ENCODE data around the gene SYNDIG1. TPM values are rescaled to one million over a fixed set of nuclear protein-coding genes. Genes with fewer than 3 reads are reported as not detected.

Gene SYNDIG1
- total RNA-seq, 4 donors from 2014 or later = 8.3 to 12.4 (median 10.2) TPM

GRCh38 chr20:24493661-24494459 lies 24.4 kb downstream of the SYNDIG1 start:
- Histone ChIP-seq H3K27ac (no peak overlapping the region), H3K4me1 (peaks cover 0 to 14% of the 10 kb centered on the region in 2 donors), H3K9me3 (no peaks in the 10 kb centered on the region), H3K4me3 (replicated peaks in 1 of 3) (no peak overlapping the region), H3K27me3 (no peaks in the 10 kb centered on the region), H3K36me3 (no peaks in the 10 kb centered on the region)
- intact Hi-C loops (cut with DNase I) = no loop called here
- TF ChIP-seq POLR2A (IDR thresholded peaks at IDR 0.05) (no peak), CTCF (IDR thresholded peaks at IDR 0.05) (no peak)
- DNase-seq = no peak
- 82% methylated on average over 23 of the region's 23 CpGs for WGBS, 2 donors

GRCh38 chr20:24494460-24494920 lies 25.1 kb downstream of the SYNDIG1 start:
- H3K27ac ChIP-seq = no peak overlapping the region
- no peaks in the 10 kb centered on the region for H3K9me3 ChIP-seq
- no peaks in the 10 kb centered on the region for H3K27me3 ChIP-seq
- H3K4me3 ChIP-seq (replicated peaks in 1 of 3) = no peak overlapping the region
- no peak for DNase-seq
- intact Hi-C loops (cut with DNase I) = no loop called here
- TF ChIP-seq POLR2A (IDR thresholded peaks at IDR 0.05) (no peak), CTCF (IDR thresholded peaks at IDR 0.05) (no peak)
- WGBS, 2 donors = 82 to 93% methylated on average over 5 to 7 of the region's 7 CpGs
- H3K4me1 ChIP-seq = peaks cover 0 to 14% of the 10 kb centered on the region in 2 donors
- H3K36me3 ChIP-seq = no peaks in the 10 kb centered on the region

DNA sequence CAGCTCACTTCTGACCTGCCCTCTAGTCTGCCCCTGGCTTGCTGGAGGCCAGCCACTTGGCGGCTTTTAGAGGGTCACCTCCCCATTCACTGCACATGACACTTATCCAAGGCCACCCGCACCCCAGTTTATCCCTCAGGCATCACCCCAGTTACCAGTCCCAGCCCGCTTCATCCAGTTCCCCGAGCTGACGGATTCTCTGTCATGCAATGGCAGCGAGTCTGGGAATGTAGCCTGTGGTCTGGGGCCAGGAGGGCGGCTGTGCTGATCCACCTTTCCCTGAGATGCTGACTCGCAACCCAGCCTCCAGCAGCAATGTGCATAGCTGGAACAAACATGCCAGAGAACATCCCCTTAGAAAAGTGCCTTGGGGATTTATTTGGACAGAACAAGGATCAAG lies 25.8 kb downstream of the SYNDIG1 start:
- no peak for TF ChIP-seq CTCF (IDR thresholded peaks at IDR 0.05)
- TF ChIP-seq POLR2A (IDR thresholded peaks at IDR 0.05) = no peak
- no peak overlapping the region for H3K27ac ChIP-seq
- intact Hi-C loops (cut with DNase I) = no loop called here
- 96% methylated on average over 8 of the region's 8 CpGs for WGBS, 2 donors
- H3K9me3 ChIP-seq = no peaks in the 10 kb centered on the region
- H3K27me3 ChIP-seq = no peaks in the 10 kb centered on the region
- H3K4me1 ChIP-seq = peaks cover 0 to 14% of the 10 kb centered on the region in 2 donors
- no peak for DNase-seq
- no peaks in the 10 kb centered on the region for H3K36me3 ChIP-seq
- H3K4me3 ChIP-seq (replicated peaks in 1 of 3) = no peak overlapping the region

GRCh38 chr20:24497851-24498250 lies 28.4 kb downstream of the SYNDIG1 start:
- intact Hi-C loops (cut with DNase I) = no loop called here
- no peaks in the 10 kb centered on the region for H3K9me3 ChIP-seq
- no peaks in the 10 kb centered on the region for H3K27me3 ChIP-seq
- no peak overlapping the region for H3K27ac ChIP-seq
- H3K36me3 ChIP-seq = no peaks in the 10 kb centered on the region
- no peak overlapping the region for H3K4me3 ChIP-seq (replicated peaks in 1 of 3)
- TF ChIP-seq POLR2A (IDR thresholded peaks at IDR 0.05) (no peak), CTCF (IDR thresholded peaks at IDR 0.05) (no peak)
- 22 to 37% methylated on average over 2 of the region's 2 CpGs for WGBS, 2 donors
- peak; percentile 46 to 50 for DNase-seq
- H3K4me1 ChIP-seq = peaks cover 0 to 7% of the 10 kb centered on the region in 2 donors

- no peak for TF ChIP-seq POLR2A (IDR thresholded peaks at IDR 0.05)
- no peak for TF ChIP-seq CTCF (IDR thresholded peaks at IDR 0.05)
- intact Hi-C loops (cut with DNase I) = no loop called here
- no peaks in the 10 kb centered on the region for H3K27me3 ChIP-seq
Observed at GRCh38 chr20:24498641-24499040, 29.2 kb downstream of the SYNDIG1 start.

More at GRCh38 chr20:24498641-24499040, 29.2 kb downstream of the SYNDIG1 start:
- no peak for DNase-seq
- H3K27ac ChIP-seq = no peak overlapping the region
- H3K36me3 ChIP-seq = no peaks in the 10 kb centered on the region
- H3K9me3 ChIP-seq = no peaks in the 10 kb centered on the region
- WGBS, 2 donors = 81 to 98% methylated on average over 5 of the region's 5 CpGs
- H3K4me1 ChIP-seq = peaks cover 0 to 7% of the 10 kb centered on the region in 2 donors
- H3K4me3 ChIP-seq (replicated peaks in 1 of 3) = no peak overlapping the region
